Activated T-cell treated with anti-CD3 and anti-CD28 coated beads, Interleukin-2, amount 50 U/mL, for 24 hours (primary cell): ENCODE measurements around the gene GOLGB1.

Source experiments
- DNase-seq: peaks from one replicate; pipeline ENCODE4 v3.0.0-alpha.2; 2020
- H3K27ac Mint-ChIP-seq: 2 replicates; pipeline ENCODE4 v1.8.0; 2020; ENCODE audit warnings: mild to moderate bottlenecking, mixed read lengths
- H3K27me3 Mint-ChIP-seq: 2 replicates; pipeline ENCODE4 v1.8.0; 2020; ENCODE audit warnings: mixed read lengths
- H3K36me3 Mint-ChIP-seq: 2 replicates; pipeline ENCODE4 v1.8.0; 2020; ENCODE audit warnings: low read depth, mixed read lengths
- H3K4me1 Mint-ChIP-seq: 2 replicates; pipeline ENCODE4 v1.8.0; 2020; ENCODE audit warnings: low read depth, mixed read lengths
- H3K4me3 Mint-ChIP-seq: 2 replicates; pipeline ENCODE4 v1.8.0; 2020; ENCODE audit warnings: mild to moderate bottlenecking, moderate library complexity, mixed read lengths
- H3K9me3 Mint-ChIP-seq: 2 replicates; pipeline ENCODE4 v1.8.0; 2020; ENCODE audit warnings: mixed read lengths

Gene GOLGB1

DNA sequence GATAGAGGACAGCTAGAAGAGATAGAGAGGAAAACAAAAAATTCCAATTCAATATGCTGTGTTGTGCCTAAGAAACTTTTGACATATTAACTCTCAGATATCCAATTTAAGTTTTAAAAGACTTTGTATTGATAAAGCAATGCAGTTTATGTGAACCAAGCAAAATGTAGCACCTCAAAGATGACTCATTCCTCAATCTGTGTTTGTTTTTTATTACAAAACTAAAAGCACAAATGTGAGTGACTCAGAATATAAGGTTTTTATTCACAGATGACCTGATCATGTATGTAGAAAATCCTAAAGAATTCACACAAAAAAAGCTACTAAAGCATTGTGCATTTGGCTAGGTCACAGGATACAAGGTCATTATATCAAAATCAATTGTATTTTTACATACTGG, 99.9 kb downstream of the GOLGB1 start:
- H3K9me3 Mint-ChIP-seq = no peaks in the 10 kb centered on the region
- peaks cover 81% of the 10 kb centered on the region for H3K36me3 Mint-ChIP-seq
- peaks cover 53% of the 10 kb centered on the region for H3K4me1 Mint-ChIP-seq
- no peak for DNase-seq
- H3K4me3 Mint-ChIP-seq = no peak overlapping the region
- no peak overlapping the region for H3K27ac Mint-ChIP-seq
- H3K27me3 Mint-ChIP-seq = no peaks in the 10 kb centered on the region

DNA sequence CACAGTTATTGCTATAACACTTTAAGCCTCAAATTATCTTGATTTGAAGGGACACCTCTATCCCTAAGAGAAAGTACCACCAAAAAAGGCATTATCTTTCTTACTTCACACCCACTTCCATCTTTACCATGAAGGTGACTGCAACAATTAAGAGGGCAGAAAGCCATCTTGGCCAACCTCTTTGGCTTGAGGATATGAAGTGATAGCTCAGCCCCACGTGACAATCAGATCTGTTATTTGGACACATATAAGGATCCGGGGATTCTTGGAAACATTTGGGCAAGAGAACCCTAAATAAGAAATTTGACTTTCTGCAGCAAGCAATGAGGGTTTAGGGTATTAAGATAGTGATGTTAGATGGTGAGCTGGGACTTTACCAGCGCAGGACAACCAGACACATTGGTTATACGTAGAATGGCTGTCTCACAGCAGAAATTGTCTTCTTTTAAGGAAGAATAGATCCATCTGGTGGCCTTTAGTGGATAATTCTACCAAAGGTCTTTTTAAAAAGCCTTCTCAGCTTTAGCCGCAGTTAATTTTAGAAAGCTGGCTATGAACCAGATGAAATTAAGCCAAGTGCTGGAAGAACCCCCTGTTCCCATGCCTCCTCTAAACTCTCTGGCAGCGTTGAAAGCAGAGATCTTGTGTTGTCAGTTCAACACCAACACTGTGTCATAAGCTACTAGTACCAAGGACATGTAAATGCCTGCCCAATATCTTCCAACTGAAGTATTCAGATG, 101.2 kb downstream of the GOLGB1 start:
- Mint-ChIP-seq H3K4me3 (no peak overlapping the region), H3K27me3 (no peaks in the 10 kb centered on the region), H3K36me3 (peaks cover 81% of the 10 kb centered on the region), H3K27ac (peak overlapping the region; percentile 71), H3K9me3 (no peaks in the 10 kb centered on the region), H3K4me1 (peaks cover 41% of the 10 kb centered on the region)
- DNase-seq = no peak

DNA sequence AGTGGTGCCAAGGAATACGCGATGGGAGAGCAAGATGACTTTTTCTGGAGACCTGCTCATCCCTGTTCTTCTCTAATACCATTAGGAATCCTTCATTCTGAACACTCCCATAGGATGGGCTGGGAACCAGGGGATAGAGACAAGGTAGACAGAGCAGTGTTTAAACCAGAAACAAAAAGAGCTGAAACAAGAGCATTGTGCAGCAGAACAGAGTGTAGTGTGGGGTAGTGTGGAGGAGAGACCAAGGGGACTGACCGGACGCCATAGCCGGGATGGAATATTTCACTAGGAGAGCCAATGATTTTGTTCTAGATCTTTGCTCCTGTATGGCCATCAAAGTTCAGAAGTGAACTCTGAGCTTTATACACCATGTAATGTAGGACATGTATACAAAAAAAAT, 104.5 kb downstream of the GOLGB1 start:
- Mint-ChIP-seq H3K27me3 (no peaks in the 10 kb centered on the region), H3K4me1 (peaks cover 25% of the 10 kb centered on the region), H3K36me3 (peaks cover 79% of the 10 kb centered on the region), H3K4me3 (no peak overlapping the region), H3K9me3 (no peaks in the 10 kb centered on the region), H3K27ac (peak overlapping the region; percentile 6)
- DNase-seq = no peak

DNA sequence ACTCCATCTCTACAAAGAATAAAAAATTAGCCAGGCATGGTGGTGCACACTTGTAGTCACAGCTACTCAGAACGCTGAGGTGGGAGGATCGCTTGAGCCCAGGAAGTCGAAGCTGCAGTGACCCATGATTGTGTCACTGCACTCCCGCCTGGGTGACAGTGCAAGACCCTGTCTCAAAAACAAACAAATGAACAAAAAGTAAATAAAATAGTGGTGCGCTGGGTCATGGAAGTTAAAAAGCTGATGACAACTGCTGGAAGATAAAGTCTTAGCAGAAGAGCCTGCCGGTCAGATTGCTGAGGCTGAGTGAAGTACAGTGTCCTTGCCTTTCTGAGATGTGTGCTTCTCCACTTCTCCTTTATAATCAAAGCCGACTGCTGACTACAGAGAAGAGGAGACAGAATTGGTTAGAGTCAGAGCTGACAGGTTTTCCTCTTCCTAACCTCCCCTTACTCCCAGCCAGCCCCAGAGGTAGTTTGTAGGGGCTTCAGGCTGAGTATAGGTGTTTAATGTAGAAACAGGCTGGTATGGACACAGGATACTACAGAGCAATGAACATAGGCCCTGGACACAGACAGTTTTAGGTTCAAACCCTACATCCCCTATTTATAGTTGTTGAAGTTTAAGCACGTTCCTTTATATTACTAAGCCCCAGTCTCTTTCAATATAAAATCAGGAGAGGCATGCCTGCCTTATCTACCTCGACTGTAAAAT, 106.8 kb downstream of the GOLGB1 start:
- H3K9me3 Mint-ChIP-seq = no peaks in the 10 kb centered on the region
- no peaks in the 10 kb centered on the region for H3K27me3 Mint-ChIP-seq
- DNase-seq = no peak
- peak overlapping the region; percentile 61 for H3K27ac Mint-ChIP-seq
- H3K36me3 Mint-ChIP-seq = peaks cover 85% of the 10 kb centered on the region
- H3K4me3 Mint-ChIP-seq = no peak overlapping the region
- peaks cover 20% of the 10 kb centered on the region for H3K4me1 Mint-ChIP-seq

DNA sequence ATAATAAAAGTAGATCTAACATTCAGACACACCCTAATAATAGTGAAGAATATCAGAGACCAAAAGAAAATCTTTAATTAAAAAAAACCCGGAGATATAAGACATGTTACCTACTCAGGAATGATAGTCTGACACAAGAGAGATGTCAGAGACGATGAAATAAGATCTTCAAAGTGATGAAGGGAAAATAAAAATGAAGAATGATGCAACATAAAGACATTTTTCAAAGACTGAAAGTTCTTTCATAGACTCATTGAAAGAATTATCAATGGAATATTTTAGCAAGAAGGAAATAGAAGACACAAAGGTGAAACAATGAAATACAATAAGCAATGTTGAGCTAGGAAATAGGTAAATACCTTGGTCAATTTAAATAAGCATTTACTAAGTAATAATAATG, 108.4 kb downstream of the GOLGB1 start:
- DNase-seq = no peak
- peak overlapping the region; percentile 89 for H3K27ac Mint-ChIP-seq
- no peak overlapping the region for H3K4me3 Mint-ChIP-seq
- peaks cover 21% of the 10 kb centered on the region for H3K4me1 Mint-ChIP-seq
- no peaks in the 10 kb centered on the region for H3K27me3 Mint-ChIP-seq
- peaks cover 93% of the 10 kb centered on the region for H3K36me3 Mint-ChIP-seq
- H3K9me3 Mint-ChIP-seq = no peaks in the 10 kb centered on the region

DNA sequence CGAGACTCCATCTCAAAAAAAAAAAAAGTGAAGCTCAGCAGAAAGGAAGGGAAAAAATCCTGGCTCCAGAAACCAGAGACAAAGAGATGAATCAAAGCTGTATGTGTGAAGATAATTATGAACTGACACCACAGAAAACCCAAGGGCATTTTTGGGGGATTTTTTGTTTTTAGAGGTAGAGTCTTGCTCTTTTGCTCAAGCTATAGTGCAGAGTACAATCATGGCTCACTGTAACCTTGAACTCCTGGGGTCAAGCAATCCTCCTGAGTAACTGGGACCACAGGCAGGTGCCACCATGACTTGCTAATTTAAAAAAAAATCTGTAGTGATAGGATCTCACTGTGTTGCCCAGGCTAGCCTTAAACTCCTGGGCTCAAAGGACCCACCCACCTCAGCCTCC, 111.6 kb downstream of the GOLGB1 start:
- H3K4me3 Mint-ChIP-seq = no peak overlapping the region
- H3K9me3 Mint-ChIP-seq = no peaks in the 10 kb centered on the region
- no peaks in the 10 kb centered on the region for H3K27me3 Mint-ChIP-seq
- H3K27ac Mint-ChIP-seq = peak overlapping the region; percentile 77
- no peak for DNase-seq
- H3K4me1 Mint-ChIP-seq = peaks cover 21% of the 10 kb centered on the region
- H3K36me3 Mint-ChIP-seq = peaks cover 98% of the 10 kb centered on the region

DNA sequence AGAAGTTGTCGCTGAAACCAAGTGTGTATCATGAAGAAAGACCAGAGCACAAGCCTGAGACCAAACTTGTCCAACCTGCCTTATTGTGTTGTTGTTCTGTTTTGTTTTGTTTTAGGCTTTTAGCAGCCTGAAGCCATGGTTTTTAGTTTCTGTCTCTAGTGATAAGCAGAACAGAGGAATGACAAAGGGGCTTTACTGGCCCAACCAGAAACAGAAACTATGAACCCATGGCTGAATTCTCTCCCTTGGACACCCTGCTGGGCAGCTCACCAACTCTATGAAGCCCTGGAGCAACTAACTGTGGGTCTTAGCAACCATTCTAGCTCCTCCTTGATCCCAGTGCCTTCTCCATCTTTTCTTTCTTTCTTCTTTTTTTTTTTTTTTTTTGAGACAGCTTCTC, 119.2 kb downstream of the GOLGB1 start:
- no peak for DNase-seq
- no peaks in the 10 kb centered on the region for H3K4me1 Mint-ChIP-seq
- no peak overlapping the region for H3K4me3 Mint-ChIP-seq
- peak overlapping the region; percentile 31 for H3K27ac Mint-ChIP-seq
- H3K27me3 Mint-ChIP-seq = no peaks in the 10 kb centered on the region
- H3K36me3 Mint-ChIP-seq = peaks cover 70% of the 10 kb centered on the region
- H3K9me3 Mint-ChIP-seq = no peaks in the 10 kb centered on the region

DNA sequence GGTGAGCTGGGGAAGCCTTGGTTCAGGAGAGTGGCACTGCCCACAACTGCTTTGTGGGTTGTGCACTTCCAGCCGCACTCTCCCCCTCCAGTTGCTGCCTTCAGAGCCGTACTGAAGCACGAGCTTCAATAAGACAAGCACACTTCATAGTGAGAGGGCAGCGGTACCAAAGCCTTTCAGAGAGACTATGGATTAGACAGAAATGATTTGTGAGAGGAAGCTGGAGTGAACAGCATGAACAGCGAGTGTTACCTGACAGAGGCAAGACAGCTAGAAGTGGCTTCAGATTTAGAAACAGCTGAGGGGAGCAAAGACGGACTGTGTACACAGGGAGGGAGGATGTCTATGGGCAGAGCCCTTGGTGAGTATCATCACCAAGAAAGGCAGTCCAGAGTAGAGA, 119.9 kb downstream of the GOLGB1 start:
- no peak overlapping the region for H3K4me3 Mint-ChIP-seq
- H3K9me3 Mint-ChIP-seq = no peaks in the 10 kb centered on the region
- no peak for DNase-seq
- peaks cover 63% of the 10 kb centered on the region for H3K36me3 Mint-ChIP-seq
- H3K4me1 Mint-ChIP-seq = no peaks in the 10 kb centered on the region
- H3K27ac Mint-ChIP-seq = peak overlapping the region; percentile 31
- H3K27me3 Mint-ChIP-seq = no peaks in the 10 kb centered on the region

DNA sequence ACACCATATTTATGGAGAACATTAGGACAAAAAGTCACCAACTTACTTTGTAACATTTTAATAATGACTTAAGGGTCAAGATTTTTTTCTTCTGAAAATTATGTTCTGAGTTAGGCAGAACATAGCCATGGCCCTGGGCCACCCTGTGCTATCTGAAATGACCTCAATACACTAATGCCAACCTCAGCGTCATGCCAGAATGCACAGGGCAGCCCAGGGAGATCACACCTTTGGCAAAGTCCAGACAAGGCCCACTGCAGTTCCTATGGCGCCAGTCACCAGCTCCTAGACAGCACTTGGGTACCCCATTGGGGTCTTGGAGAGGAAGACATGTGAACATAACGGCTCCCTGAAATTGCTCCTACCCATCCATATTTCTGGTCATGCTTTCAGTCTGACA, 121.9 kb downstream of the GOLGB1 start:
- no peak for DNase-seq
- Mint-ChIP-seq H3K4me1 (no peaks in the 10 kb centered on the region), H3K9me3 (no peaks in the 10 kb centered on the region), H3K36me3 (peaks cover 43% of the 10 kb centered on the region), H3K27me3 (no peaks in the 10 kb centered on the region), H3K27ac (no peak overlapping the region), H3K4me3 (no peak overlapping the region)

DNA sequence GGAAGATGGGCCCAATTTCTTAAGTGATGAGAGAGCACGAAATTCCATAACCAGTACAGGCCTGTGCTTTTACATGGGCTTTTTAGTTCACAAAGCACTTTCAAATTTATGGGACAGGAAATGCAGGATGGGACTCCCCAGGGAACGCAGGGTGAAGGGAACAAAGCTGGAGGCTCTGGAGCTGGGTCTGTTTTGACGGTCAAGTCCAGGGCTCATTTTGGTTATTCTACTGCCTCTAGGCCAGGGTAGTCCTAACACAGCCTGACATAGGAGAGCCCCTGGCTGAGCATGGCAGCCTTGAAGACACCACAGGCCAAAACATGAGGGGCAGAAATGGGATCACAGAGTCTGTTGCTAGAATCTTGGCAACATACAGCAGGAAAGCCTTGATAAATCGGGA, 122.3 kb downstream of the GOLGB1 start:
- DNase-seq = no peak
- no peak overlapping the region for H3K27ac Mint-ChIP-seq
- H3K4me1 Mint-ChIP-seq = no peaks in the 10 kb centered on the region
- peaks cover 39% of the 10 kb centered on the region for H3K36me3 Mint-ChIP-seq
- H3K27me3 Mint-ChIP-seq = no peaks in the 10 kb centered on the region
- H3K9me3 Mint-ChIP-seq = no peaks in the 10 kb centered on the region
- H3K4me3 Mint-ChIP-seq = no peak overlapping the region

DNA sequence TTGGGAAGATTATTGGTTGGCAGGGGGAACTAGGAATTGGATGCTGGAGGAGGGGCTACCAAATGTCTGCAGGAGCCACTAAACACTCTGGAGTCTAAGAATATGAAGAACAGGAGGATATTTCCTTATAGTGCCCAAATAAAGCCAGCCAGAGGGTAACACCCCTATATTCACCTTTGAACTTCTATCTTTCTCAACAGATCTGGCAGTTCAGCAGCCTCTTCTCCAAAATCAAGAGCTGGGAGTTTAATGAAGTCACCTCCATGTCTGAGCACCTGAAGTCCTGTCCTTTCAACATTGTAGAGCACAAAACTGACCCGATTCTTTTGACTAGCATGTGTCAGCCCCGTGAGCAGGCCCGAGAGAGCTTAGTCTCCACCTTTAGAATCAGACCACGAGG, 123.0 kb downstream of the GOLGB1 start:
- no peak for DNase-seq
- Mint-ChIP-seq H3K27ac (no peak overlapping the region), H3K27me3 (peaks cover 4% of the 10 kb centered on the region), H3K4me3 (no peak overlapping the region), H3K9me3 (no peaks in the 10 kb centered on the region), H3K4me1 (no peaks in the 10 kb centered on the region), H3K36me3 (peaks cover 32% of the 10 kb centered on the region)

DNA sequence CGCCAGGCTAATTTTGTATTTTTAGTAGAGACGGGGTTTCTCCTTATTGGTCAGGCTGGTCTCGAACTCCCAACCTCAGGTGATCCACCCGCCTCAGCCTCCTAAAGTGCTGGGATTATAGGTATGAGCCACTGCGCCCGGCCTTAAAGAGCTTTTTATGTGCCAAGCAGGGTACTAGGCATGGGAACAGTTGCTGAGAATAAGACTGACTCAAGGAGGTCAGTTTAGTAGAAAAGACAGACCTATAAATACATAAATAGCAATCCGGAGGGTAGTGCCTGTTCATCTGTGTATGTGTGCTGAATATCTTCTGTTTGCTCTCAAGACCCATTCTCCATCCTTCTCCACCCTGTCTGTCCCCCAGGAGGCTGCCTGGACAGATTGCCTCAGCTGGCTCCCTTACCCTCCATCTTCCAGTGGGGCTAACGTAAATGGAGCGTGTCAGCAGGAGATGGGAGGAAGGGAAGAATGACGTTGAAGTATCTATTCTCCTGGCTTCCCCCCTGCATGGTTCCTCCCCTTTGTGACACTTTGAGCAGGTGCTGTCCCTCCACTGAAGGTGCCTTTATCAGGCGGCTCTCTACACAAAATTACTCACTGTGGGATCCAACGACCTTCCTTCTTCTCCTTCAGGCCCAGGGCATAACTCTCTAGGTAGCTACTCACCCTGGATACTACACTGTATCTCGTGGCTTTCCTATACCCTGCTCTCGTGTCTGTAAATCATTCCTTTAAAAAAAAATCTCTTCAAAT, 125.2 kb downstream of the GOLGB1 start:
- no peak for DNase-seq
- H3K4me1 Mint-ChIP-seq = no peaks in the 10 kb centered on the region
- peaks cover 7% of the 10 kb centered on the region for H3K27me3 Mint-ChIP-seq
- no peak overlapping the region for H3K27ac Mint-ChIP-seq
- H3K9me3 Mint-ChIP-seq = no peaks in the 10 kb centered on the region
- no peak overlapping the region for H3K4me3 Mint-ChIP-seq
- H3K36me3 Mint-ChIP-seq = peaks cover 10% of the 10 kb centered on the region

DNA sequence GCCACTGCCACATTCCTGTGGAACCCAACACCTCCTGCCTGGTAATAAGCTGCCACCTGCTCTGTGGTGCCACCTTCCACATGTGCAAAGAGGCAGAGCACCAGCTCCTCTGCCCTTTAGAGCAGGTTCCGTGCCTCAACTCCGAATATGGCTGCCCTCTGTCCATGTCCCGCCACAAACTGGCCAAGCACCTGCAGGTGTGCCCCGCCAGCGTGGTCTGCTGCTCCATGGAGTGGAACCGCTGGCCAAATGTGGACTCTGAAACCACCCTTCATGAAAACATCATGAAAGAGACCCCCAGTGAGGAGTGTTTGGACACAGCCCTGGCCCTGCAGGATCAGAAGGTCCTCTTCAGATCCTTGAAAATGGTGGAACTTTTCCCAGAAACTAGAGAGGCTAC, 128.1 kb downstream of the GOLGB1 start:
- Mint-ChIP-seq H3K27ac (no peak overlapping the region), H3K4me3 (no peak overlapping the region), H3K4me1 (no peaks in the 10 kb centered on the region), H3K27me3 (peaks cover 7% of the 10 kb centered on the region), H3K9me3 (no peaks in the 10 kb centered on the region), H3K36me3 (no peaks in the 10 kb centered on the region)
- no peak for DNase-seq

DNA sequence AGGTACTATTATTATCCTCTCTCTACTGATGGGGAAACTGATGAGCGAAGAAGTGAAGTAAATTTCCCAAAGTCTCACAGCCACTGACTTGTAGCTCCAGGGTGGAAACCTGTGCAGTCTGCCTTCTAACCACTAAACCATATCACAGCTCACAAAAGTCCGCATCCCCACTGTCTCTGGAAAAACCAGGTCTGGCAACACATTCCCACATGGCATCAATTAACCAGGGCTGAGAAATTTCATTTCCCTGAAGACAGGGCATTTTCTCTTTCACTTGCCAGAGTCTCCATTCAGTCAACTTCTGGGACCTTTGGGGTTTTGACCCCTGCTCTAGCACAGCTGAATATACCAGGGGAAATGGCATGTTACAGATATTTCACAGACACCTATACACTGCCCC, 129.8 kb downstream of the GOLGB1 start:
- no peaks in the 10 kb centered on the region for H3K9me3 Mint-ChIP-seq
- H3K27ac Mint-ChIP-seq = no peak overlapping the region
- DNase-seq = no peak
- no peak overlapping the region for H3K4me3 Mint-ChIP-seq
- H3K36me3 Mint-ChIP-seq = no peaks in the 10 kb centered on the region
- no peaks in the 10 kb centered on the region for H3K4me1 Mint-ChIP-seq
- H3K27me3 Mint-ChIP-seq = peaks cover 7% of the 10 kb centered on the region
